HG03558 (cell line): ENCODE results near the gene TMEM43.

Experiments used
- ATAC-seq: cut with Tn5 transposase; IDR thresholded peaks from one replicate; pipeline ENCODE4 v1.9.1; 2021; ENCODE audit warnings: moderate number of reproducible peaks; ENCODE audit not compliant: unreplicated experiment; ENCODE audit errors: extremely low read depth

Gene TMEM43

GRCh38 chr3:14172496-14172895 is 47.6 kb downstream of the TMEM43 start:
- no peak for ATAC-seq

DNA sequence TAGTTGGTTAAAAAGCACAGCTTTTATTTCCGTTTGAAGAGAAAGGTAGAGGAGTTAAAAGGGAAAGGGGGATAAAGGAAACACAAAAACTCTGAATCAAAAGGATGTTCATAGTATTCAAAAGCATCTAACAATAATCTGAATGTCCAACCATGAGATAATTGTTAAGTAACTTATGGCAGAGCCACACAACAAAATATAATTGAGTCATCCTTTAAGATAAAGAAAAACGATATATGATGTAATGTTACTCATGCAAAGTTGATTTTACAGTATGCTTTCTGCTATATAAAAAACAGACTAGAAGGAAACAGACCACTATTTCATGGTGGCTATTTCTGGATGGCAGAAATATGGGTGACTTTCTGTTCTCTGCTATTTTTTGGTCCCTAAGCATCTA is 49.6 kb downstream of the TMEM43 start:
- ATAC-seq: no peak

GRCh38 chr3:14175383-14176037 is 50.7 kb downstream of the TMEM43 start:
- no peak for ATAC-seq

GRCh38 chr3:14177580-14178246 is 52.9 kb downstream of the TMEM43 start:
- ATAC-seq: no peak

GRCh38 chr3:14178247-14179113 is 53.6 kb downstream of the TMEM43 start, which contains the start of the genes LSM3 and XPC:
LSM3 (plus strand) TSS chr3:14178817; CDS start chr3:14178861, 44 bp downstream.
XPC (minus strand) TSS chr3:14178601; CDS start chr3:14178568, 33 bp downstream.
- ATAC-seq: peak; percentile 92

DNA sequence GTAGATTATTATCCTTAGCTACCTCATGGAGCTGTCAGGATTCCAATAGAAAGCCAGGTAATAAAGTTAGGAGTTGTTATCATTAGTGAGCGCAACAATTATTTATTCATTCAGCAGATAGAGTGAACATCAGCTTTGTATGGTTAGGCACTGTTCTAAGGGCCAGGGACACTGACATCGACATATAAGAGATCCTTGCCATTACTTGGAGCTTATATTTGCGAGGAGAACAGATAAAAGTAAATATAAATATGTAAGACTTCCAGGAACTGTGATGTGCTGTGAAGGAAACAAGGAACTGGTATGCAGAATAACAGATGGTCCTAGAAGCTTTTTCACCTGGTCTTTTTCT is 54.2 kb downstream of the TMEM43 start:
- no peak for ATAC-seq

- ATAC-seq: no peak
Observed at GRCh38 chr3:14179795-14180194, 54.9 kb downstream of the TMEM43 start.

DNA sequence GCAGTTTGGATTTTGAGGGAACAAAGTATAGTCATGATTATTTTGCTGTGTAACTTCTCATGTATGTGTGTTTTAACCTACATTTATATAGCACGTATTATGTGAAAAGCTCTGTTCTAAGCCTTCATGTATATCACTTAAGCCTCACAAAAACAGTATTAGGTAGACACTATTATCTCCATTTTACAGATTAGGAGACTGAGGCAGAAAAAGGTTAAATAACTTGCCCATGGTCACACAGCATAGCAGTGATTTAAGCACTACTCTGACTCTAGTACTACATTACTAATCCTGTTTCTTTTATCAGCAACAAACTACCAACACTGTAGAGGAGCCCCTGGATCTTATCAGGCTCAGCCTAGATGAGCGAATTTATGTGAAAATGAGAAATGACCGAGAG is 56.4 kb downstream of the TMEM43 start:
- no peak for ATAC-seq

GRCh38 chr3:14183015-14183577 is 58.2 kb downstream of the TMEM43 start:
- no peak for ATAC-seq

- ATAC-seq: no peak
Observed at GRCh38 chr3:14186854-14187458, 62.1 kb downstream of the TMEM43 start.

GRCh38 chr3:14188041-14188754 is 63.3 kb downstream of the TMEM43 start:
- ATAC-seq: no peak
